Stimulated activated CD8-positive, alpha-beta memory T cell treated with anti-CD3 and anti-CD28 coated beads, Interleukin-4, amount 100 ng/mL, for 48 hours (primary cell): ENCODE measurements around the gene PDLIM4.

Experiments
- DNase-seq: peaks from one replicate; pipeline ENCODE4 v3.0.0-alpha.2; 2020

The PDLIM4 gene

GRCh38 chr5:132254321-132254977 lies 3.0 kb upstream of the PDLIM4 start:
- DNase-seq, result no peak

GRCh38 chr5:132256086-132256782 lies 1.3 kb upstream of the PDLIM4 start:
- peak; percentile 18 for DNase-seq

- DNase-seq, result no peak
These were observed 739 bp upstream of the PDLIM4 start for GRCh38 chr5:132256783-132257130.

- DNase-seq, result peak; percentile 27
These were observed 889 bp downstream of the PDLIM4 start for GRCh38 chr5:132258102-132259068.

- peak; percentile 25 for DNase-seq
These were observed 1.8 kb downstream of the PDLIM4 start for GRCh38 chr5:132259069-132259851.

GRCh38 chr5:132260051-132260450 lies 2.6 kb downstream of the PDLIM4 start:
- DNase-seq, result peak; percentile 58

- peak; percentile 81 for DNase-seq
These were observed 3.4 kb downstream of the PDLIM4 start for GRCh38 chr5:132260714-132261551.

GRCh38 chr5:132261881-132262845 lies 4.7 kb downstream of the PDLIM4 start:
- peak; percentile 23 for DNase-seq

GRCh38 chr5:132262882-132263547 lies 5.5 kb downstream of the PDLIM4 start:
- DNase-seq, result peak; percentile 26

- DNase-seq, result peak; percentile 72
These were observed 6.2 kb downstream of the PDLIM4 start for GRCh38 chr5:132263548-132264261.

- DNase-seq, result no peak
These were observed 7.2 kb downstream of the PDLIM4 start for GRCh38 chr5:132264546-132265335.

- no peak for DNase-seq
These were observed 8.0 kb downstream of the PDLIM4 start for GRCh38 chr5:132265336-132266030.

- no peak for DNase-seq
These were observed 8.7 kb downstream of the PDLIM4 start for GRCh38 chr5:132266031-132266835.

- no peak for DNase-seq
These were observed 9.3 kb downstream of the PDLIM4 start for GRCh38 chr5:132266836-132267160.

GRCh38 chr5:132267166-132267739 lies 9.8 kb downstream of the PDLIM4 start:
- no peak for DNase-seq

- no peak for DNase-seq
These were observed 10.7 kb downstream of the PDLIM4 start for GRCh38 chr5:132267931-132268768.
